Activated CD4-positive, CD25-positive, alpha-beta regulatory T cell treated with anti-CD3 and anti-CD28 coated beads, Interleukin-2, amount 50 U/mL, for 72 hours (primary cell): Measurements from ENCODE around the gene CEP112.

Experiments
- DNase-seq: peaks from one replicate; pipeline ENCODE4 v3.0.0; 2021

CEP112 gene

GRCh38 chr17:65977041-65977440 is 214.9 kb downstream of the CEP112 start:
- no peak for DNase-seq

DNA sequence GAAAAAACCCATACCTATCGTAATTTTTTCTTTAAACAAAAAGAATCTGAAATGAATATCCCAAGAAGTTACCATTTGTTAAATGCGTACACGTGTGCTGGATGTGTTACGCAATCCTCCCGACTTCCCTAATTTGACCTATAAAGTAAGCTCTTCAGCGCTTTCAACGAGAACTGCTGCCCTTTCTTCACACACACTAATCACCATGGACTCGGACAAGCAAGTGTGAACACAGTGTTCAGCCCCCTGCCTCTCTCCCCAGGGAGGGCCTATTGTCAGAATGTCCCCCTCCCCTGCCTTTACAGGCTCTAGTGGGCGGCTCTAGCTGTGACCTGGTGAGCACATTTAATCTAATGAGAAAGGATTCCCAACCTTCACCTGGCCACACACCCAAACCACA is 216.1 kb downstream of the CEP112 start:
- no peak for DNase-seq

DNA sequence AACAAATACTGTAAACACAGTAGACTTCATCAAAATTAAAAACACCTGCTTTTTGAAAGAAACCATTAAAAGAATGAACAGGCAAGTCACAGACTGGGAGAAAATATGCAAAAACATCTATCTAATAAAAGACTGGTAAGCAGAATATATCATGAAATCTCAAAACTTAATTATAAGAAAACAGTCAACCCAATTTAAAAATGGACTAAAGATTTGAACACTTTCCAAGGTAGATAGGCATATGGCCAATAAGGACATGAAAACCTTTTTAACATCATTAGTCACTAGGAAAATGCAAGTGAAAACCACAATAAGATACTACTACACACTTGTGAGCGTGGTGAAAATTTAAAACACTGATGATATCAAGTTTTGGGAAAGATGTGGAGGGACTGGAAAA is 218.7 kb downstream of the CEP112 start:
- DNase-seq, result no peak

GRCh38 chr17:65967372-65967771 is 224.6 kb downstream of the CEP112 start:
- no peak for DNase-seq

DNA sequence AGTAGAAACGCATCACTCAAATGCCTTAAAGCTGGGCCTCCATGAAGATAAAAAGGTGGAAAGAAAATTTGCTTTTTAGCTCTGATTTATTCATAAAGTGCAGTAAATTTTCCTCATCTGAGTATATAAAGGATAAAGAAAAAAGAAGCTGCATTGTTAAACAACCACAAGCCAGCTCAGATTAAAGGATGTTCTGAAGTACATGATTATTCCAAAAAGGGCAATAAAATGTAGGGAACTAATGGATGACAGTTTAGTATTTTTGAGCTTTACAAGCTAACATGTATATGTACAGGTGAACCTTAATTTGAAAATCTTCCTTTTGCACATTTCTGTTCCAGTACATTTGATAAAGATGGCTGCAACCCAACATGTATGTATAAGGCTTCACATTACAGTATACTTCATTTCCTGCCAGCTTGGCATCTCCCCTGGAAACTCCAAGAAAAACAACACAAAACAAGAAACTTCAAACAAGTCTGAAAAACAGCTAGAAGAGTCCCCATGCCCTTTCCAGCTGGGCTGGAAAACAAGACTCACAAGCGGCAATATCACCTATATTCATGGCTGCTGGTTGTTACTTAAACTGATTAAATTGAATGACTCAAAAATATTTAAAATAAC is 225.7 kb downstream of the CEP112 start:
- DNase-seq, result no peak

- DNase-seq, result no peak
Observed at GRCh38 chr17:65963179-65963578, 228.8 kb downstream of the CEP112 start.

GRCh38 chr17:65959630-65960029 is 232.3 kb downstream of the CEP112 start:
- no peak for DNase-seq

DNA sequence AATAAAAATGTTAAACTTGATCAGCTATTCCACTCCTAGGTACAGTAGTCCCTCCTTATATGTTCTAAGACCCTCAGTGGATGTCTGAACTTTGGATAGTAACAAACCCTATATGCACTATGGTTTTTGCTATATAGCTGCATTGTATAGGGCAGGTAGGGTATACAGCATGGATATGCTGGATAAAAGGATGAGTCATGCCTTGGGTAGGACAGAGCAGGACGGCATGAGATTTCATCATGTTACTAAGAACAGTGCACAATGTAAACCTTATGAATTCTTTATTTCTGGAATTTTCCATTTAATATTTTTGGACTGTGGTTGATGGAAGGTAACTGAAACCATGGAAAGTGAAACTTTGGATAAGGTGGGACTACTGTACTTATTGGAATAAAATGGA is 235.1 kb downstream of the CEP112 start:
- DNase-seq, result no peak

GRCh38 chr17:65954148-65954449 is 237.8 kb downstream of the CEP112 start:
- DNase-seq, result no peak

DNA sequence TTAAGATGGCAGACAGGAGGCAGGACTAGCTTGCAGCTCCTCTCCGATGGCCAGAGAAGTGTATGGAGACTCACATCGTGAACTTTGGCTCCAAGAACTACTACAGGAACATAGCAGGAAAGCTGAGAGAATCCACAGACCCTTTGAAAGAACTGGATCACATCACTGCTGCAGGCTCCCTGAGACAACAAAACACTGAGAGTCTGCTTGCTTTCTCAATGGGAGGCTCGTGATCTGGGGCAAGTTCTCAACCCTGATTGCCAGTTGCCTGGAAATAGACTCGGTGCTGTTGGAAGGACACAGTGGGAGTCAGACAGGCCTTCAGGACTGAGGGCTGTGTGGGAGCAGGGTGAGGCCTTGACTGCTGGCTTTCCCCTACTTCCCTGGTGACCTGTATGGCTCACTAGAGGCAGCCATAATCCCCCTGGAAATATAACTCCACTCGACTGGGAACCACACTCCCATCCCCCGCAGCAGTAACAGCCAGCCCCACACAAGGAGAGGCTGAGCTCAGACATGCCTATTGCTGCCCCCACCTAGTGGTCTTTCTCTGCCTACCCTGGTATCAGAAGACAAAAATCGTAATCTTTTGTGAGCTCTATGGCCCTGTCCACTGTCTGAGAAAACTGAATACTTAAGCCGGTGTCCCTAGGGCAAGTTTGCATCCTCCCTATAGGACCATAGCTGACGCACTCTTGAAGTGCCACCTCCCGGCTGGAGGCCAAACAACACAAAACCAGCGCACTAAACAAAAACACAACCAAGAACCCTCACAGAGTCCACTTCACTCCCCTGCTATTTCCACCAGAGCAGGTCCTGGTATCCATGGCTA is 238.4 kb downstream of the CEP112 start:
- DNase-seq, result no peak

- no peak for DNase-seq
Observed at GRCh38 chr17:65952586-65952985, 239.3 kb downstream of the CEP112 start.

DNA sequence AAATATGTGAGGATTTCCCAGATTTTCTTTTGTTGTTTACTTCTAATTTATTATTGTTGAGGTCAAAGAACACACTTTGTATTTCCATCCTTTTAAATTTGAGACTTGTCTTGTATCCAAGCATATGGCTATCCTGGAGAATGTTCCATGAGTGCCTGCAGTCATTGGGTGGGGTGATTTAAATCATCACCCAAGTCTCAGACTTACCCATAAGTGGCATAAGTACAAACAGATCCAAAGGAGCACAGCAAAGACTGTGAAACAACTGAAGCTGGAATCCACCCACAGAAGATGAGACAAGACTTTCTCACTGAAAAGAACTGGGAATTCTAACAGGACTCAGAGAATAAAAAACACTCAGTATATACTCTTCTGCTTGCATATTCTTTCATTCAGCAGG is 239.9 kb downstream of the CEP112 start:
- DNase-seq, result no peak

DNA sequence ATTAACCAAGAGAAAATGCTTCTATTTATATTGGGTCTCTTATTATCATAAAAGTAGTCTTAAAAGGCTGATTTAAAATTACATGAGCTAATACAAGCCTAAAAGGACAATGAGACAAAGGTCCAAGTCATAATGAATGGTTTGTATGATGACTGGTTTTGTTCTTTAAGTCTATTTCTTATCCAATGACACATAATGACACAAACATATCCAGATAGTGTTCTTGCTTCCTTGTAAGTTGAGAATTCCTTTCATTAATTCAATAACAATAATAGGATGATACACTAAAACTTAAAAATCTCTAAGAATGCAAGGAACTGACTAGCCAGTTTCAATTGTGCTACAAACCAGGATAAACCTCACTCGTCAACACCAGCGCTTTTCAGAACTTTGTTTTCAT is 244.1 kb downstream of the CEP112 start:
- no peak for DNase-seq

DNA sequence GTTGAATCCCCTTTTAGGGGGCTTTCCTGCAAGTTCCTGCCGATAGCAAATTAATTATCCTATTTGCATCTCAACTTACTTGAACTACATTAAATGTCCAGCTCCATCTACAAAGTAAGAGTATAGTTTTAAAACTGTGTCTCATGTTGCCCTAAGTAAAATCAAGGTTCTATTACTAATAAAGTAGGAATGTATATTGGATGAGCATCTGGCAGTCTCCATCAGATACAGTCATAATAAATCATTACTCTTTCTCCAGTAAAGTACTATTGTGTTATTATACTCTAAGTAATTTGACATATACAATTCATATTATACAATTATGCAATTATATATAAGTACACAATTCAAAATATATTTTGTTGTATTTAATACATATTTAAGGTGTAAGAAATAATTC is 249.3 kb downstream of the CEP112 start:
- no peak for DNase-seq

DNA sequence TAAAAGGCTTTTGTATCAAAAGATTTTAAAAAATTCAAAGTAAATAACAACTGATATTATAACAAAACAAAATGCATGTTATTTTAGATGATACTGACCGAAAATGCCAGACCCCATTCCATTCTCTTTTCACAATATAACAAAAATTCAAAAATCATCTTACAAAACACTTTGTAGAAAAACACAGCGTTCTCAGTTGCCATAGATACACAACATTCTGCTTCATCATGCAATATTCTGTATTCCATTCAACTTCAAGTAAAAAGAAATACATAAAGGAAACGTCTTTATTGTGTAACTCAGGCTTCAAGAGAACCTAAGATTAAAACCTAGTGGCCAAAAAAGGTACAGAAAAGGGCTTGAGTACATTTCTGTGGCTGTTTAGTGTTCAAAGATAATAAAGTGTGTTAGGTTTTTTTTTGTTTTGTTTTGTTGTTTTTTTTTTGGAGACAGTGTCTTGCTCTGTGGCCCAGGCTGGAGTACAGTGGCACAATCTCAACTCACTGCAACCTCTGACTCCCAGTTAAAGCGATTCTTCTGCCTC is 250.5 kb downstream of the CEP112 start:
- DNase-seq, result no peak

DNA sequence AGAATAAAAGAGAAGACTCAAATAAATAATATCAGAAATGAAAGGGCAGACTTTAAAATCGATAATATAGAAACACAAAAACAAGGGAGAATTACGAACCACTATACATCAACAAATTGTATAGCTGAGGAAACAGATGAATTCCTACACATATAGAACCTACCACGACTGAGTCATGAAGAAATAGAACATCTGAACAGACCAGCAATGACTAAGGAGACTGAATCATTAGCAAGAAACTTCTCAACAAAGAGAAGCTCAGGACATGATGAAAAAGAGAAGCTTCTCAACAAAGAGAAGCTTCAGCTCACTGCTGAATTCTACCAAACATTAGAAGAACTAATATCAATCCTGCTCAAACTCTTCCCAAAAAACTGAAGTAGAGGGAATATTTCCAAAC is 255.9 kb downstream of the CEP112 start:
- DNase-seq, result no peak

- no peak for DNase-seq
Observed at GRCh38 chr17:65933290-65933689, 258.6 kb downstream of the CEP112 start.

GRCh38 chr17:65931246-65932149 is 260.4 kb downstream of the CEP112 start:
- DNase-seq, result no peak

GRCh38 chr17:65930140-65930730 is 261.7 kb downstream of the CEP112 start:
- no peak for DNase-seq

DNA sequence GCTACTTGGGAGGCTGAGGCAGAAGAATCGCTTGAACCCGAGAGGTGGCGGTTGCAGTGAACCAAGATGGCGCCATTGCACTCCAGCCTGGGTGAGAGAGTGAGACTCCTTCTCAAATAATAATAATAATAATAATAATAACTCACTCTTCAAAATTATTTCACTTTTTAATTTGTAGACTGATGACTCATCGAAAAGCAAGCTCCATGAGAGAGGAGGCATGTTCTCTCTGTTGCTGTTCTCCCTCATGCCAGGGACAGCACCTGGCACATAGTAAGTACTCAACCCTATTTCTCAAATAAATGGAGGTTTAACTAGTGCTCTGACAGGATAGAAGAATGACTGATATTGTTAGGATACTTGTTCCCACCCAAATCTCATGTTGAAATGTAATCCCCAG is 265.3 kb downstream of the CEP112 start:
- no peak for DNase-seq

GRCh38 chr17:65925606-65926307 is 266.2 kb downstream of the CEP112 start:
- DNase-seq, result no peak

GRCh38 chr17:65920996-65921395 is 270.9 kb downstream of the CEP112 start:
- DNase-seq, result no peak
